NCI-H187 (cell line): ENCODE results near the gene ANO10.
"Not testable (repeated sequence)": the region's sequence is repeated elsewhere in the genome, so short reads cannot be mapped to it uniquely, and the experiment has no call there.

ENCODE experiments used
- DNase-seq, 2 experiments: peaks; one replicate each; lab custom pipeline; 2025; lab: John Stamatoyannopoulos, UW

ANO10 gene

GRCh38 chr3:43473737-43474136 is 148.1 kb downstream of the ANO10 start:
- no peak for DNase-seq

GRCh38 chr3:43473244-43473643 is 148.6 kb downstream of the ANO10 start:
- DNase-seq = no peak

GRCh38 chr3:43468133-43468532 is 153.7 kb downstream of the ANO10 start:
- DNase-seq = no peak

GRCh38 chr3:43465109-43465508 is 156.7 kb downstream of the ANO10 start:
- DNase-seq = no peak

GRCh38 chr3:43462566-43462965 is 159.2 kb downstream of the ANO10 start:
- DNase-seq = not testable (repeated sequence)

GRCh38 chr3:43461345-43461744 is 160.5 kb downstream of the ANO10 start:
- DNase-seq = no peak

GRCh38 chr3:43457038-43457437 is 164.8 kb downstream of the ANO10 start:
- DNase-seq = not testable (repeated sequence)

- no peak for DNase-seq
Measured at GRCh38 chr3:43455233-43455632, 166.6 kb downstream of the ANO10 start.

- no peak for DNase-seq
Measured at GRCh38 chr3:43453981-43454380, 167.8 kb downstream of the ANO10 start.

- DNase-seq = no peak
Measured at GRCh38 chr3:43451670-43452254, 170.0 kb downstream of the ANO10 start.

GRCh38 chr3:43448098-43448497 is 173.7 kb downstream of the ANO10 start:
- DNase-seq = no peak

GRCh38 chr3:43445820-43446219 is 176.0 kb downstream of the ANO10 start:
- DNase-seq = no peak

- no peak for DNase-seq
Measured at GRCh38 chr3:43442872-43443395, 178.9 kb downstream of the ANO10 start.

- no peak for DNase-seq
Measured at GRCh38 chr3:43436507-43437140, 185.2 kb downstream of the ANO10 start.

- no peak for DNase-seq
Measured at GRCh38 chr3:43435706-43436105, 186.1 kb downstream of the ANO10 start.

GRCh38 chr3:43434431-43434830 is 187.4 kb downstream of the ANO10 start:
- no peak for DNase-seq

GRCh38 chr3:43432462-43432861 is 189.3 kb downstream of the ANO10 start:
- DNase-seq = no peak

- DNase-seq = no peak
Measured at GRCh38 chr3:43426388-43426787, 195.4 kb downstream of the ANO10 start.

- DNase-seq = no peak
Measured at GRCh38 chr3:43425829-43426228, 196.0 kb downstream of the ANO10 start.

GRCh38 chr3:43423639-43424038 is 198.2 kb downstream of the ANO10 start:
- DNase-seq = no peak

- DNase-seq = no peak
Measured at GRCh38 chr3:43423142-43423541, 198.7 kb downstream of the ANO10 start.

- no peak for DNase-seq
Measured at GRCh38 chr3:43418601-43419272, 203.1 kb downstream of the ANO10 start.

- no peak for DNase-seq
Measured at GRCh38 chr3:43417133-43417532, 204.7 kb downstream of the ANO10 start.
